Stimulated activated CD8-positive, alpha-beta memory T cell treated with anti-CD3 and anti-CD28 coated beads, Interleukin-7, amount 100 ng/mL, for 48 hours (primary cell): ENCODE measurements around the gene OR2T2.
A peak's percentile ranks its signal among the peaks of the same experiment; 100 is the strongest.
"Not testable (repeated sequence)": the region's sequence is repeated elsewhere in the genome, so short reads cannot be mapped to it uniquely, and the experiment has no call there.

Source experiments
- DNase-seq, 2 donors: peaks; one replicate each; pipeline ENCODE4 v3.0.0-alpha.2; 2020; ENCODE audit warnings: low read depth in 1 of 2; ENCODE audit errors: extremely low read depth in 1 of 2

Gene OR2T2

DNA sequence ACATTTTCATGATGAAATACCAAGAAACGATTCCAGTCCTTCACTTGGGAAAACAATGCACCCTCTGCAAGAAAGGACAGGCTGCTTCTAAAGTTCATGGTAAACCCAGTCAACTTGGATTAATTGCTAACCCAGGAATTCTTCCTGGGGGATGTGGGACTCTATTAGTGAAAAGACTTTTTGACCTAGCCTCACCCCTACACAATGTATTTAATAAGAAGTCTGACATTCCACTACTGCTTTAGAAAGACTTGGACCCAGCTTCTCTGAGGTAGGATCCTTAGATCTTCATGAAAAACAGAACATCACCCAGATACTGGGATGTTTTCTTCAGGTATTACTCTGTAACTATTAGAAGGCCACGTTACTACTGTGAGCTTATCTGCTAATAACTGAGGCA is at the start of gene OR2T2:
Gene OR2T2 (plus strand): TSS at position 239 of the 400 bp plus-strand sequence. CDS start 7,161 bp downstream, outside the sequence.
- not testable (repeated sequence) for DNase-seq

- no peak for DNase-seq
Measured at GRCh38 chr1:248402748-248403147, 42.7 kb upstream of the OR2T2 start, which contains the start of gene OR2T1. Gene OR2T1, plus strand, starts transcription at chr1:248403048. Its CDS starts 3,100 bp downstream, at chr1:248406148.

DNA sequence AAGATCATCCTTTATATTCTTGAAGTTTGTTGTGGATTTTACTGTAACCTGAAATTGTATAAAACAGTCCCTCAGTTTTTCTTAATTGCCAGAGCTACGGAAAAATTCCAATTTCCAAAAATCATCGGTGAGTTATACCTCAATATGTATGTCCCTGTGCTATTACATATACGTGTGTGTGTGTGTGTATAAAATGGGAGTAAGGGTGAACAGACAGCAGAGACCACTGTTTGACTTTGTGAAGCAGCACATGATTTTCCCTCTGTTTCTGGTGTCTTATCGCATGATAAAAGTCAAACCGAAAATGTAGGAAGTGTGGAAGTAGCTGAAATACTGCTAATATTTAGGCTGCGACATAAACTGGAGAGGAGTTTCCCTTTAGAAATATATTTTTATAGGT is 41.4 kb upstream of the OR2T2 start:
- no peak for DNase-seq

DNA sequence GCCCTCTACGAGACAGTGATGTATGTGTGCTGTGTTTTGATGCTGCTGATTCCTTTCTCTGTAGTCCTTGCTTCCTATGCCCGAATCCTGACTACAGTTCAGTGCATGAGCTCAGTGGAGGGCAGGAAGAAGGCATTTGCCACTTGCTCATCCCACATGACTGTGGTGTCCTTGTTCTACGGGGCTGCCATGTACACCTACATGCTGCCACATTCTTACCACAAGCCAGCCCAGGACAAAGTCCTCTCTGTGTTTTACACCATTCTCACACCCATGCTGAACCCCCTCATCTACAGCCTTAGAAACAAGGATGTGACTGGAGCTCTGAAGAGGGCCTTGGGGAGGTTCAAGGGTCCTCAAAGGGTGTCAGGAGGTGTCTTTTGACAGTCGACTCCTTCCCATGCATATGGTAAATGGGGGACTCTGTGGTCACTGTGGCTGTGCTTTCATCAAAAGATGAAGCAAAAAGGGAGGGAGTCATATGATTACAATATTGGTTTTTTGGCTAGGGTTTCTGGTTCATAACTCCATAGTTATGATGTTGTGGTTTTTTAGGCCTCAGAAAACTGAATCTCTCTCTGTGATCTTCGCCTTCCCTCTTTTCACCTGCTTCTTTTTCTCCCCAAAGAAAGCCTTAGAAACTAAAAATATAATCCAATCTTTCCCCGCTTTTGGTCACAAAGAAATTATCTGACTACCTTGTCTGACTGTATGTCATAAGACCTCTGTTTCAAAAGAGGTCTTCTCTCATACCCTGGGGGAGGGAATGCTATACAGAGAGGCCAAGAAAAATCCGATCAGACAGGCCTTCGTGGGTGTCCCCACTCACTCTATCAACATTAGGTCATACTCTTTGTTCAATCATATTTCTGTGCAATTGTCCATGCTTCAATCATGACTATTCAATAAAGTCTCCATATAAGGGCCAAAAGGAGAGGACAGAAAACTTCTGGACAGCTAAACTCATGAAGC is 38.4 kb upstream of the OR2T2 start:
- peak in 1 of 2 donors; percentile 1 for DNase-seq

GRCh38 chr1:248416226-248416625 is 29.2 kb upstream of the OR2T2 start:
- no peak for DNase-seq

GRCh38 chr1:248417854-248418253 is 27.6 kb upstream of the OR2T2 start:
- no peak for DNase-seq

DNA sequence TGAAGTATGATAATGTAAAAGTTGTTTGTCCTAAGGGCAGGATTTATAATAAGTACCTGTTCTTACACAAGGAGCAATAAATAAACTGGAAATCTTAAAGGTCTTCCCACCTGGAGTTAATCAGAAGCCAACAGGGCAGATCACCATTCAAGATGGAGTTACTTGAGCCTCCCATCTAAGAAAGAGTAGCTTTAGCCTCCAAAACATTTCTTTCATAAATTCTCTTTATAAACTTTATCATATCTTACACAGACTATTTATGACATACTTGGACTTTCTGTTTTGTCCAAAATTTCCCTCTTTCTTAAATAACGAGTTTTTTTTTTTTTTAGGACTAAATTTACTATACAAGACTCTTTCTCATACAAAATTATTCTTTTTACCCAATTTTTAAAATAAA is 24.1 kb upstream of the OR2T2 start:
- DNase-seq: no peak

GRCh38 chr1:248427526-248428191 is 17.8 kb upstream of the OR2T2 start:
- DNase-seq: not testable (repeated sequence)

DNA sequence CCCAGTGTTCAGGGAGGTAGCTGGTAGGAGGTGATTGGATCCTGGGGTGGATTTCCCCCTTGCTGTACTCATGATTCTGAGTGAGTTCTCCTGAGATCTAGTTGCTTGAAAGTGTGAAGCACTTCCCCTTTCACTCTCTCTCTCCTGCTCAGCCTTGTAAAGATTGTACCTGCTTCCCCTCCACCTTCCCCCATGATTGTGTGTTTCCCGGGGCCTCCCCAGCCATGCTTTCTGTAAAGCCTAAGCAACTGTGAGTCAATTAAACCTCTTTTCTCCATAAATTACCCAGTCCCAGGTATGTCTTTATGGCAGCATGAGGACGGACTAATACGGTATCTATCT is 17.3 kb upstream of the OR2T2 start:
- not testable (repeated sequence) for DNase-seq

GRCh38 chr1:248431683-248432082 is 13.8 kb upstream of the OR2T2 start:
- DNase-seq: not testable (repeated sequence)

DNA sequence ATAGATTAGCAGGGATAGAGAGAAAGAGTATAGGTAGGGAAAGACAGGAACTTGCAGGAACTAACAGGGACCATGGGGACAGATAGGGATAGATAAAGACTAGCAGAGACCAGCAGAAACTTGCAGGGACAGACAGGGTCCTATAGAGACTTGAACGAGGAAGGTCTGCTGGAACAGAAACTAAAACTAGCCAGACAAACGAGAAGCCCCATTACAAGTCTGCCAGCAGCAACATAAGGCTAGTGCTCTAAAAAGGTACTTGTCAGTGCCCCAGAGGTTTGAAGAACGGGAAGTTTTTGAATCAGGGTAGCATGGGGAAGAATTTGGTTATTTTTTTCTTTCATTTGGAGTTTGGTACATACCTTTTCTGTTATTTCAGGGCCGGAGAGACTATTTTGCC is 13.2 kb upstream of the OR2T2 start:
- DNase-seq: not testable (repeated sequence)

GRCh38 chr1:248433811-248434415 is 11.5 kb upstream of the OR2T2 start:
- DNase-seq: not testable (repeated sequence)

DNA sequence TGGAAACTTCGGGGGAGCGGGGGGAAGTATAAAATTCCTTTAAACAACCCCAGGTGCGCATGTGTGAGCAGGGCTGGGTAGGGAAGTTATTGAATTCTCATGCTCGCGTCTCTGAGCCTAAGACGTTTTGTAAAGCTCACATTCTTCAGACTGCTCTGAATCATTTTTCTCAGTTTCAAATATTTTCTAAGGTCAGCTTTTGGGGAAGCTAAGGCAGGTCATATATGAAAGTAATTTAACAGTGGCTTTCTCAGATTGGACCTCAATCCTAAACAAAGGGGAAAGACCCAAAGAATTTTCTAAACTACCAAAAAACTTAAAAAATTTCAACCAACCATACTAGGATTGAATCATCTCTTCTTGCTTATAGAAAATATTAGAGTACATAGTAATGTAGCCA is 10.5 kb upstream of the OR2T2 start:
- not testable (repeated sequence) for DNase-seq

DNA sequence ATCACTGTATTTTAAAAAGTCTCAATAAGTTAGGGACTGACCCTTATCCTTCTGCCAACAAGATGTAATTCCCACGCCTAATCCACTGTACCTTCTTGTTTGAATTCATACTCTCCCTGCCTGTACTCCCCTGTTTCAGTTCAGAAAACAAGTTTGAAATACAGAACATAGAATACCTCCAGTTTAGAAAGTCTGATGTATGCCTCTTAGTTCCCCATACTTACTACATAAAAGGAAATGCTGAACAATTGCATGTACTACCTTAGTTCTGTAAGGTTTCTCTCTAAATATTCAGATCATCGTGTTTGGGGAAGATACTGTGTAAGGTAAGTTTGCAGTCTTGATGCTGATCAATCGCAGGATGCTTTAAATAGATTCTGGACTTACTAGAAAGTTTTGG is 9.1 kb upstream of the OR2T2 start:
- not testable (repeated sequence) for DNase-seq

GRCh38 chr1:248438668-248439067 is 6.8 kb upstream of the OR2T2 start:
- DNase-seq: not testable (repeated sequence)

- DNase-seq: not testable (repeated sequence)
Measured at GRCh38 chr1:248439283-248439682, 6.2 kb upstream of the OR2T2 start.

DNA sequence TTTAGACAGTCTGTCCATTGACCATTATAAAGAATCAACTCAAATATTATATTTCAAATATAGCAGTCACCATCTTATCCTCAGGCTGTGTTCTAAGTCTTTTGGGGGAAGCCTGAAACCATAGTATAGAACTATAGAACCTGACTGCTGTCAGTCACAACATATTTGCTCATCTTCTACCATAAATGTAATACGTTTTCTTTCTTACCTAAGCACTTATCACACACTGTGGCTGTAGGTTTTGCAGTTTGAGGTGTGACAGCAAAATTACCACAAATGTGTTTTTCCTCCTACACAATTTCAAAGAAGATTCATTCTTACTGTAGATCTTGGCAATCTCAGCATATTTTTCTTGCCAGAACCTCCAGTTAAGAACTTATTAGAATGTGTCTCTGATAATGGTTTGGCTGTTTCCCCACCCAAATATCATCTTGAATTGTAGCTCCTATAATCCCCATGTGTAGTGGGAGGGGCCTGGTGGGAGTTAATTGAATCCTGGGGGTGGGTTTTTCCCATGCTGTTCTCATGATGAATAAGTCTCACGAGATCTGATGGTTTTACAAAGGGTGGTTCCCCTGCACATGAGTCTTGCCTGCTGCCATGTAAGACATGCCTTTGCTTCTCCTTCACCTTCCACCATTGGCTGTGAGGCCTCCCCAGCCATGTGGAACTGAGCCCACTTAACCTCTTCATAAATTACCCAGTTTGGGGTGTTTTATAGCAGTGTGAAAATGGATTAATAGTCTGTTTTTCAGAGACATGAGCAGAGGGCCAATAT is 2.7 kb upstream of the OR2T2 start:
- DNase-seq: not testable (repeated sequence)

GRCh38 chr1:248444603-248445002 is 834 bp upstream of the OR2T2 start:
- not testable (repeated sequence) for DNase-seq

GRCh38 chr1:248448409-248449074 is 3.1 kb downstream of the OR2T2 start:
- not testable (repeated sequence) for DNase-seq
